Stimulated activated CD4-positive, alpha-beta T cell treated with anti-CD3 and anti-CD28 coated beads, Interleukin-4, amount 100 ng/mL, for 48 hours (primary cell): ENCODE results near the gene ZNF423.
"Not testable (repeated sequence)": the region's sequence is repeated elsewhere in the genome, so short reads cannot be mapped to it uniquely, and the experiment has no call there.

Source experiments
- DNase-seq, 2 donors: peaks; one replicate each; pipeline ENCODE4 v3.0.0-alpha.2; 2020; ENCODE audit warnings: low read depth in 2 of 2

The ZNF423 gene

GRCh38 chr16:49871824-49872223, 15.9 kb upstream of the ZNF423 start:
- DNase-seq, result not testable (repeated sequence)

DNA sequence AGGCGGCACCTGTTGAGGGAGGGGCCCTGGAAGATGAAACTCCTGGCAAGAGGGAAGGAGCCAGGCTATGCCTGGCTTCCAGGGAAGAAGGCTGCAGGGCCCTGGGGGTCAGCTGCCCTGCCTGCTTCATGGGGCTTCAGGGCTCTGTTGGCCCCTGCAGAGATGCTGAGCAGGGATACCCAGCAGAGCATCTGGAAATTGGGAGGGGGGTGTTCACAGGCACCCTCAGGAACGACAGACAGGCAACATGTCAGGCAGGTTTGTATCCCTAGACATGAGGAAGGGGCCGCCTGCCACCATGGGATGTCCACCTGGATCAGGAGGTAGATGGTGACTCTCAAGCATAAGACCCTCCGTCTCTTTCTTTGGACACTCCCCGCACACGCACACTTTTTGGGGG, 13.8 kb upstream of the ZNF423 start:
- no peak for DNase-seq

- DNase-seq, result no peak
These were observed 12.1 kb upstream of the ZNF423 start for GRCh38 chr16:49867796-49868668.

DNA sequence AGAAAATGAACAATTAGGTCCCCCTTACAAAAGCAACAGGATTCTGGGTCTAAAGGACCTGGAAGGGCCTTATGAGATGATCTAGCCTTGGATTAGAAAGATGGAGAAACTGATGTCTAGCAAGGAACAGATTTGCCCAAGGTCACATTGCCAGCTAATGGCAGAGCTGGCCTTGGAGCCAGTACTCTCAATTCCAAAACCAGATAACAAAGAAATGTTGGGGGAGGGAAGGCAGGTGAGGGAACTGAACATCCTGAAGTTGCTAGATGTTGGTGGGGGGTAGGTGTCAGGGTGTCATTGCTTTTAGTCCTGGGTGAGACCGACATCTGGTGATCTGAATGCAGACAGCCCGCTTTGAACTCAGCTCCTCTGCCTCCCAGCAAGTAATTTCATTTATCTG, 11.3 kb upstream of the ZNF423 start:
- DNase-seq, result no peak

DNA sequence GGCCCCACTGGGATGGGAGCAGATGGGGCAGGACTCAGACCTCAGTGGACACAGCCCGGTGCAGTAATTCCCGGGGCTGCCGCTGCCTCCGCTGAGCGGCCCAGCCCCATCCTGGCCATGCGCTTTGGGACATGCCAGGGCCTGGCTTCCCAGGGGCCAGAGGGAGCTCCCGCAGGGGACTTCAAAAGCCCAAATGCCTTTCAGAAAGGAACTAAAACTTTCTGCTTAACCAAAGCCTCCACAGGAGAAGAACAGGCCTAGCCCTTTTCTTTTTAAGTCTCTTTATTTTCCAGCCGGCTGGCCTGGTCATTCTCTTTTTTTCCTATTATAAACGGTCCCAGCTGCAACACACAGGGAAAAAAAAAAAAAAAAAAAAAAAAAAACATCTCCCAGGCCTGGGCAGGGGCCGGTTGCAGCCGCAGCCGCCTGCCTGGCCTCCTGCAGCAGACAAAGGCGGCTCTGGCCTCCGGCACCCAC, 10.7 kb upstream of the ZNF423 start:
- DNase-seq, result no peak

DNA sequence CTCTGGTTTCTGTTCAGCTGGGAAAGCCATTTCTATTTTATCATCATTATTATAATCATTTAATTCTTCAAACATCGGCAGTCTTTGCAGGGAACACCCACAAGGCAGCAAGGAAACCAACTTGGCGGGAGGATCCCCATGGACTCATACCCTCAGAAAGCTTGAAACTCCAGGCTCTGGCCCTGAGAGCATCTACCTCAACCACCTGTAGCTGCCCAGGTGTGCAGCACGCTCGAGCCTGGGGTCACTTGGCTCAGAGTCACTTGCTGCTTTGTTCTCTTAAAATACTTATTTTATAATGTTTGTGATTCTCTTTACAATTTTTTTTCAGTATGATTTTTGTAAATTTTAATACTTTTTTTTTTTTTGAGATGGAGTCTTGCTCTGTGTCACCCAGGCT, 6.8 kb upstream of the ZNF423 start:
- no peak for DNase-seq

DNA sequence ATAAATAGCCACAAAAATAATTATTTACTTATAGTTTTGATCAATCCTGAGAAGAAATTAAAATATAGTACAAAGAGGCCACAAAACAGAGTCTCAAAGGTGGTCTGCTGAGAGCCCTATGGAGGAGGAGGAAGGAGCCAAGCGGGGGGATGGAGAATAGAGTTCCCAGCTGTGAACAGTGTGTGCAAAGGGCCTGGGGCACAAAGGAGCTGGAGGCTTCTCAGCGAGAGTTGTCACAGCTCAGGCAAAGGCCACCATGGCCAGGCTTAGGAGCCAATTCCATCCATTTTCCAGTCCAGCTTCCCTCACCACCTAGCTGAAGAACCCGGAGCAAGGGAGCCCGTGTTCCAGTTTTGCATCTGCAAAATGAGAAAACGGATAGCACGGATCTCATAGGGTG, 5.4 kb upstream of the ZNF423 start:
- DNase-seq, result no peak

- DNase-seq, result no peak
These were observed 4.7 kb upstream of the ZNF423 start for GRCh38 chr16:49860593-49860992.

- DNase-seq, result no peak
These were observed 3.4 kb upstream of the ZNF423 start for GRCh38 chr16:49859125-49859811.

DNA sequence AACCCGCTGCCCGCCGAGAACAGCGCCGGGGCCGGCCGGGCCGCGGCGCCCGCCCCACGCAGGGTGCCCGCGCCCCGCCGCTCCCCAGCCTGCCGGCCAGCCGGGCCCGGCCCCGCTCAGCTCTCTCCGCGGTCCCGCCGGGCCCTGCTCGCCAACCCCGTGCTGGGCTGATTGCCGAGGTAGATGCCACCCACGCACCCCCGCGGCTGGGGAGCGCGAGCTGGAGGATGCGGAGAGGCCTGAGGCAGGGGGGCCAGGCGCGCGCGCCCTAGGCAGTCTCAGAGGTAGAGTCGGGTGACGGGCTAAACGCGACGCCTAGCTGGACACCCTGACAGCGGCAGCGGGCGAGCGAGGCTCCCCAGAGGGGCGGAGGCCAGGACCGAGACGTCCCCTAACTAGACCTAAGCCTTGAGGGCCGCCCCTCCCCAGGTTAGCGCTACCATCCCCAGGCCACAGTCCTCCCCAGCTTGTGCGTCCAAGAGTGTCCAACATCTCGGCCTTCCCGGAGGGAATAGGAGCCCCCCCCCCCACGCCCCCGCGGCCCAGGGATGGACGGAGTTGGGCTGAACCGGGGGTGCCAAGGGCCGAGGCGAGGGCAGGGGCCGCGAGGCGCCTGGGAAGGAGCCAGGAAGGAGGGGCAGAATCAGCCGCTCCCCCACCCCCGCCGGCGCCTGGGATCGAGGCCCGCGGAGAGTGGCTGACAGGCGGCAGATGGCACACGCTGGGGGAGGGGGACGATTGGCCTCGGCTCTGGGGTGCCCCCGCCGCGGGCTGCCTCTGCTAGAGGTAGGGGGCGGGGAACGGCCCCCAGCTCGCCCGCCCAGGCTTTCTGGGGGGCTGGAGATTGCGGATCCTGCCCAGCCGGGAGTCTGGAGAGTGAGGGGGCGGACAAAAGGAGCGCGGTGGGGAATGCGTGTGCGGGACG, 2.5 kb upstream of the ZNF423 start:
- DNase-seq, result peak in 1 of 2 donors; percentile 33

DNA sequence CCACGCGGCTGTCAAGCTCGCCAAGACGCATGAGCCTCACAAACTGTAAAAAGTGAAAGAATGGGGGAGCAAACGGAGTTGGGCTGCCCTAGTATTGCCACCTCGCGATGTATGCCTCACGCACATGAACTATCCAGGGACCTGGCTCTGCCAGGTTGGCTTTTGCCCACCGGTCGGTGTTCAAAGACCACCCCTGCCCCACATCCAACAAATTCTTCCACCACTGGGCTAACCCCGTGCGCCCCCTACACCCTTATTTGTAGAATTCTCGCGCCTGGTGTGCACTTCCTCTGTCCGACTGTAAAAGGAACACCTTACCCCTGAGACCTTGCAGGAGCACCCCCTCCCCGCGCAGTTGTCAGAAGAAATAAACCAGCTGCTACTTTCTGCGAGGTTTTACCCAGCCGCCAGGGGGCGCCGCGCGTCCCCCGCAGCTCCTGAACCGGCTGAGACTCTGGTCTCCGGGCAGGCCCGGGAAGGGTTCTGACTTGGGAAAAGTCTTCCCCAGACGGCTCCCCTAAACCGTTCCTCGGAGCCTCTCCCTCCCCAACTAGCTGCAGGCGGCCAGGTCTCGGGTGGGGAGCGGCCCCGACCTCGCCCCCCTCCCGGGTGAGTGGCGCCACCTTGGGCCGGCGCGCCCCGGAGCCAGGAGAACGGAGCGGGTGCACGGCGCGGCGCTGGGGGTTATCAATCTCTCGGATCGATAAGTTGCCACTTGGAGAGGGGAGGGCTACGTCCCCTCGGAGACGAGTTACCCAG, 1.7 kb upstream of the ZNF423 start:
- DNase-seq, result peak in 1 of 2 donors; percentile 44

DNA sequence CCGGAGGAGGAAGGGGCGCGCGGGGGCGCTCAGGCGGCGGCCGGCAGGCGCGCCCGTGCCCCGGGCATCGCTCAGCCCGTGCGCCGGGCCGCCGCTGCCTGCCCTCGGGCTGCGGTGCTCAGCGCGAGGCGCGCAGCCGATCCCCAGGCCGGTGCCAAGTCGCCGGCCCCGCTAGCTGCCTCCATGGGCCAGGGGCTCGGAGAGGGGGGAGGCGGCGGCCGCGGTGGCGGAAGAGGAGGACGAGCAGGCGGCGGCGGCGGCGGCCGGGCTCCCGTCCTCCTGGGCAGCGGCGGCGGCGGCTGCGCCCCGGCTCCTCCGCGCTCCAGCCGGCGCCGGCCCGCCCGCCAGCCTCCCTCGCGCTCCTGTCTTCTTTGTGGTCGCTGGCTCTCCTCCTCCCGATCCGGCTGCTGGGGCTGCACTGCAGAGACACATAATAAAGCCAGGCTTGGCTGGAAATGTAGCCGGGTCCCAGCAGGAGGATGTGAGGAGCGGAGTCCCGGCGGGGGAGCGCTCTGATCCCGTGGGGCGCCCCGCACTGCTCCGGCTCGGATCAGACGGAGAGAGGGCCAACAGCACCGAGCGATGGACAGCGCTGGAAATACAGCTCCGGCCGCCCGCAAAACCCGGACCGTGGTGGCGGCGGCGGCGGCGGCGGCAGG, 889 bp upstream of the ZNF423 start:
- no peak for DNase-seq

- no peak for DNase-seq
These were observed 561 bp downstream of the ZNF423 start for GRCh38 chr16:49855280-49855821.

DNA sequence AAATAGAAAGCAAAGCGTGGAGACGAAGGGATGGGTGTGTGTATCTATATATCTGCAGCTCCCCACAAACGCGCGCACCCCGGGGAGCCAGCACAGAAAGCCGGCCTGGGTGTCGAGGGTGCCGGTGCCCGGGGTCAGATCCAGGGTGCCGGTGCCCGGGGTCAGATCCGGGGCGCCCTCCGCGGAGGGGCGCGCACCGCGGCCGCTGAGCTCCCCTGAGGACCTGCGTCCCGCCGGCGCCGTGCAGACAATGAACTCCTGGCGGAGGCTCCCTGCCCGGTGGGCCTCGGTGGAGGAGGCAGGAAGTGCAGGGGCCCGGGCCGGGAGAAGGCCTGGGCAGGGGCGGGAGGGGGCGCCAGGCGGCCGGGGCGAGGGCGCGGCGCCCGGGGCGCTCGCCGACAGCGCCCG, 1.1 kb downstream of the ZNF423 start:
- DNase-seq, result no peak

DNA sequence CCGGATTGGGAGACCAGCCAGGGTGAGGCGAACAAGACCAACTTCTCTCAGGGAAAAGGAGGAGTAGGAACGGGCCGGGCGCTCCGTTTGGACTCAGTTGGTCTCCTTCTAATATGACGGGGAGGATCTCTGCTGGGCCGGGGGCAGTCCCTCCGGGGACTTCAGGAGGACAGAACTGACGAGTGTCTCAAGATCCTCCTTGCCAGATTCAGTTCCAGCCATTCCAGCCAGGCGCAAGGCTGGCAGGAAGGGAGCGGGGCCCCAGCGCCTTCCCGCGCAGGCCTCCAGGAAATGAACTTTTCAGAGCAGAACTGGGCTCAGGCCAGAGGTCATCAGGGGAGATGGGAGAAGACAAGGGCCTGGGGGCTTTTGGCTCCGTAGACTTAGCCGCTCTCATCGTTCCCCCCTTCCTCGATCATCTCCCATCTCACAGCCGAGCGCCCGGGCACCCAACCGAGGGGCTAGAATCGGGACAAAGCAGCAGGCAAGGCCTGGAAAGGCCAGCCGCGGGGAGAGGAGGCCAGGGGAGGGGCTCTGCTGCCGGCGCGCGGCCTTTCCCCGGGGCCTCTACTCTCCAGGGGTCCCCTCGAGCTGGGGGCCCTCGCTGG, 1.6 kb downstream of the ZNF423 start:
- no peak for DNase-seq

DNA sequence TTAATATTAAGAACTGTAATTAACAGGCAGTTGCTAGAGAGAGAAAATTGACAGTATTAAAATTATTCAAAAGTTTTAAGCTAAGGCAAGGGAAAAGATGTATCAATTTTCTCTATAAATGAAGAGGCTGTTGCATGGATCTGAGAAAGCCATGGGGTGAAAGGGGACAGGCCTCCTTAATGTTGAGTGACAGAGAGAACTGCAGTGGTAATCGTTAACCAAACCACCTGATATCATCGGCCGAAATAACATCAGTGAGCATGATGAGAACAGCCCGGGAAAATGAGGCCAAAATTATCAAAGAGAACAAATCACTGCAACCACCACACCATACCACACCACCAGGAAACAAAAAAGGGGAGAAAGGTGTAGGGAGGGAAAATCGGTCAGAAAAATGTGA, 3.6 kb downstream of the ZNF423 start:
- DNase-seq, result no peak

GRCh38 chr16:49851468-49851787, 4.5 kb downstream of the ZNF423 start:
- no peak for DNase-seq

GRCh38 chr16:49850558-49851467, 5.1 kb downstream of the ZNF423 start:
- no peak for DNase-seq

DNA sequence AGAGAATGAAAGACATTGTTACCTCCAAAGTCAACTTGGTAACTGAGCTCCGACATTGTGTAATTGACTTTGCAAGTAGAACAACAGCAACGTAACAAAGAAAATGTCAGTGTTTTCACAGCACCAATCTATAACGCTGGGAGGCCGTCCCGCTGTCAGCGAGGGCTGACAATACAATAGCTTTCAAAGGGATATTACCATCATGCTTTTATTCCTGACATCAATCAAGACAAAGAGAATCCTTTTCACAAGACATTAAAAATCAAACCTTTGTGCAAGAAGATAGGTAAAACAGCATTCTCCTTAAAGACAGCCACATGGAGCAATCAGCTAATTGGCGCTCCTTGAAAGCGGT, 6.2 kb downstream of the ZNF423 start:
- no peak for DNase-seq
